Activated CD4-positive, alpha-beta memory T cell treated with anti-CD3 and anti-CD28 coated beads for 36 hours (primary cell): ENCODE measurements around the gene OR4K5. TPM values are rescaled to one million over a fixed set of nuclear protein-coding genes. Genes with fewer than 3 reads are reported as not detected.
"Not testable (repeated sequence)": the region's sequence is repeated elsewhere in the genome, so short reads cannot be mapped to it uniquely, and the experiment has no call there.

Source experiments
- CTCF ChIA-PET: fragments of 350-600 bp; sonication (Branson Sonifier 250); formaldehyde crosslinking; loops from one replicate; lab custom pipeline; 2021; ENCODE audit warnings: antibody characterized with exemption, inconsistent platforms; lab: Charles Lee
- POLR2A ChIA-PET: fragments of 350-600 bp; sonication (Branson Sonifier 250); formaldehyde crosslinking; loops from one replicate; lab custom pipeline; 2021; ENCODE audit warnings: antibody characterized with exemption; lab: Charles Lee
- DNase-seq: peaks from one replicate; pipeline ENCODE4 v3.0.0-alpha.2; 2020
- H3K27ac Mint-ChIP-seq: one replicate; pipeline ENCODE4 v1.8.0; 2021; ENCODE audit warnings: mixed read lengths
- H3K27me3 Mint-ChIP-seq: one replicate; pipeline ENCODE4 v1.8.0; 2021; ENCODE audit warnings: mixed read lengths
- H3K36me3 Mint-ChIP-seq: one replicate; pipeline ENCODE4 v1.8.0; 2021; ENCODE audit warnings: mixed read lengths
- H3K4me1 Mint-ChIP-seq: one replicate; pipeline ENCODE4 v1.8.0; 2021; ENCODE audit warnings: low read depth, mixed read lengths
- H3K4me3 Mint-ChIP-seq: one replicate; pipeline ENCODE4 v1.8.0; 2021; ENCODE audit warnings: mild to moderate bottlenecking, mixed read lengths
- H3K9me3 Mint-ChIP-seq: one replicate; pipeline ENCODE4 v1.8.0; 2021; ENCODE audit warnings: mixed read lengths
- intact Hi-C: fragments of 100-400 bp; cut with micrococcal nuclease; formaldehyde crosslinking; loops from one replicate; pipeline ENCODE4 v1.15.1; 2023
- total RNA-seq, 2 experiments: library from RNA; stranded (reverse); gene quantifications; one replicate each; pipeline ENCODE4 v1.2.3, GENCODE V29; 2021

Gene OR4K5
- total RNA-seq, 2 experiments from 2014 or later = not detected

DNA sequence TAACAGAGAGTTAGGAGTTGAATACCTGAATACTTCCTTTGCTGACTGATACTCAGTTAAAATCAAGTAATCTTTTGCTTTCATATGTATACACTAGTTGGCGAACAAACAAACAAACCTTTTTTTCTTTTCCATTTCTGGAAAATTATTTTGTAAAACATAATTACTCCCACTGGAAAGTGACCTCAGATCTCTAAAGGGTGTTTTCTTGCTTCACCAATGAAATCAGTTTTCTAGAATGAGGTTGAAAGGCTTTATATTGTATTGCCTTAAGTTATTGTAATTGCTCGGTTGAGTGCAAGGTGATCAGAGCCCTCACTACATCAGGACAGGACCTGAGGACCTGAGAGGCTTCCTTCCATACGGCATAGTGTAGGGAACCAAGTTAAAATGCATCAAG is 10.2 kb downstream of the OR4K5 start, which contains the start of gene OR4K1:
TSS of gene OR4K1 (plus strand) at position 301 of the 400 bp plus-strand sequence. CDS start 4,750 bp downstream, outside the sequence.
- POLR2A ChIA-PET = no interaction called here
- DNase-seq = no peak
- Mint-ChIP-seq H3K9me3 (no peaks in the 10 kb centered on the region), H3K4me1 (no peaks in the 10 kb centered on the region), H3K27ac (no peak within 1 kb of the TSS), H3K27me3 (no peaks in the 10 kb centered on the region), H3K4me3 (no peak within 1 kb of the TSS), H3K36me3 (no peaks in the 10 kb centered on the region)
- intact Hi-C loops = no loop called here
- CTCF ChIA-PET = no interaction called here

- Mint-ChIP-seq H3K4me3 (no peak overlapping the region), H3K36me3 (no peaks in the 10 kb centered on the region), H3K27me3 (no peaks in the 10 kb centered on the region), H3K27ac (no peak overlapping the region), H3K9me3 (no peaks in the 10 kb centered on the region), H3K4me1 (no peaks in the 10 kb centered on the region)
- intact Hi-C loops = no loop called here
- no peak for DNase-seq
- ChIA-PET POLR2A (no interaction called here), CTCF (no interaction called here)
These were observed 21.3 kb downstream of the OR4K5 start for GRCh38 chr14:19941668-19942067.

DNA sequence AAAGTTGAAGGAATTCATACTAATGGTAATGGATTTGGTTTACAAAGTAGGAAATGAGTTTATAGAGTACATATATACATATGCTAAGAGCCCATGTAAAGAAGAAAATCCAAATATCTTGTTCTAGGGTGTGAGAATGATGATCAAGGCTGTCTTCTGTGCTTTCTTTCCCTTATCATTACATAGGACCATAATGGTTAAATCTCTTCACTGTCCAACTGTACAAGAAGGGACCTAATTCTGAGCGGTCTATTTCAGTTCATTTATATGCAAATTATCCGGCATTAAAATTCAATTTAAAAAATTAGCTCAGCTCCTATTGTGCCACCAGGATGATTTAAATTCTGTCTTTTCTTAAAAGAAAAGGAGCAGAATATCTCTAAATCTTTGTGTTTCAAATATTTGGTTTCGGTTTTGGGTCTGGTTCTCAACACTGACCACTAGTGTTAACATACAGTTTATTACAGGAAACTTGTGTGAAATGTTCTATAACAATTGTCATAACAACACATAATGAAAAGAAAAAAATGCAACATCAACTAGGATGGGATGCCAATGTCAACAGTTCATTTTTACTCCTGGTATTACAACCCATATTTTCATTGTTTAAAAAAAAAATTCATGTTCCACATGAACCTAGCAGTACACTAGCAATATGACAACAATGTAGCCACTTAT is 27.1 kb downstream of the OR4K5 start:
- Mint-ChIP-seq H3K9me3 (peaks cover 2% of the 10 kb centered on the region), H3K4me3 (no peak overlapping the region), H3K27ac (no peak overlapping the region), H3K27me3 (no peaks in the 10 kb centered on the region), H3K36me3 (no peaks in the 10 kb centered on the region), H3K4me1 (no peaks in the 10 kb centered on the region)
- no peak for DNase-seq
- POLR2A ChIA-PET = no interaction called here
- intact Hi-C loops = no loop called here
- CTCF ChIA-PET = no interaction called here

GRCh38 chr14:19949218-19949617 is 28.8 kb downstream of the OR4K5 start:
- H3K36me3 Mint-ChIP-seq = no peaks in the 10 kb centered on the region
- H3K4me3 Mint-ChIP-seq = no peak overlapping the region
- H3K4me1 Mint-ChIP-seq = no peaks in the 10 kb centered on the region
- intact Hi-C loops = no loop called here
- ChIA-PET CTCF (no interaction called here), POLR2A (no interaction called here)
- H3K9me3 Mint-ChIP-seq = peaks cover 2% of the 10 kb centered on the region
- DNase-seq = no peak
- no peak overlapping the region for H3K27ac Mint-ChIP-seq
- no peaks in the 10 kb centered on the region for H3K27me3 Mint-ChIP-seq

DNA sequence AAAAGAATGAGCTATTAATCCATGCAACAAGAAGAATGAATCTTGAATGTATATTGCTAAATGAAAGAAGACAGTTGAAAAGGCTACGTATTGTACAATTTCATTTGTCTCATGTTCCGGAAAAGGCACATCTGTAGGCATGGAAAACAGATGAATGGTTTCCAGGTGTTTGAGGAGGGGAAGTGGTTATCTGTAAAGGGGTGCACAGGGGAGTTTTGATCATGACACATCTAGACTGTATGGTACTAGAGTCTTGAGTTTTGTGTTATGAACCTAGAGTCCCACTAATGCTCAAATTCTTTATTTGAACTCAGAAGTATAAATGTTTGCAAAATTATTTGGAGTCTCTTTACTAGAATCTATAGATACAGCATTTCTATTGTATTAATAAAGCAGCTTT is 49.3 kb downstream of the OR4K5 start:
- POLR2A ChIA-PET, H3K27ac Mint-ChIP-seq, intact Hi-C loops, DNase-seq, H3K36me3 Mint-ChIP-seq, H3K9me3 Mint-ChIP-seq, H3K4me3 Mint-ChIP-seq, CTCF ChIA-PET, H3K27me3 Mint-ChIP-seq: not testable (repeated sequence)
- H3K4me1 Mint-ChIP-seq = peaks cover 23% of the 10 kb centered on the region

Other genes with a start within 250 kb of the OR4K5 start
- not detected for gene OR11H2, start 206.7 kb upstream of the OR4K5 start, total RNA-seq
- gene OR4Q3, start 177.0 kb upstream of the OR4K5 start, total RNA-seq = not detected
- gene OR4M1, start 147.1 kb upstream of the OR4K5 start, total RNA-seq = not detected
- not detected for gene OR4N2, start 116.8 kb upstream of the OR4K5 start, total RNA-seq
- not detected for gene OR4K2, start 45.5 kb upstream of the OR4K5 start, total RNA-seq
- not detected for gene OR4K1, start 10.3 kb downstream of the OR4K5 start, total RNA-seq
- gene OR4K15, start 55.0 kb downstream of the OR4K5 start, total RNA-seq = not detected
- not detected for gene OR4Q2, start 81.6 kb downstream of the OR4K5 start, total RNA-seq
- gene OR4K14, start 98.7 kb downstream of the OR4K5 start, total RNA-seq = not detected
- gene OR4K13, start 115.4 kb downstream of the OR4K5 start, total RNA-seq = not detected
- not detected for gene OR4L1, start 139.4 kb downstream of the OR4K5 start, total RNA-seq
- gene OR4K17, start 190.1 kb downstream of the OR4K5 start, total RNA-seq = not detected
- not detected for gene OR4N5, start 218.2 kb downstream of the OR4K5 start, total RNA-seq